ENCODE results near the gene EMSY. TPM values are rescaled to one million over a fixed set of nuclear protein-coding genes. Genes with fewer than 3 reads are reported as not detected.

The EMSY gene
- total RNA-seq, 6 experiments from 2014 or later = 12.3 to 17.5 (median 15.2) TPM

DNA sequence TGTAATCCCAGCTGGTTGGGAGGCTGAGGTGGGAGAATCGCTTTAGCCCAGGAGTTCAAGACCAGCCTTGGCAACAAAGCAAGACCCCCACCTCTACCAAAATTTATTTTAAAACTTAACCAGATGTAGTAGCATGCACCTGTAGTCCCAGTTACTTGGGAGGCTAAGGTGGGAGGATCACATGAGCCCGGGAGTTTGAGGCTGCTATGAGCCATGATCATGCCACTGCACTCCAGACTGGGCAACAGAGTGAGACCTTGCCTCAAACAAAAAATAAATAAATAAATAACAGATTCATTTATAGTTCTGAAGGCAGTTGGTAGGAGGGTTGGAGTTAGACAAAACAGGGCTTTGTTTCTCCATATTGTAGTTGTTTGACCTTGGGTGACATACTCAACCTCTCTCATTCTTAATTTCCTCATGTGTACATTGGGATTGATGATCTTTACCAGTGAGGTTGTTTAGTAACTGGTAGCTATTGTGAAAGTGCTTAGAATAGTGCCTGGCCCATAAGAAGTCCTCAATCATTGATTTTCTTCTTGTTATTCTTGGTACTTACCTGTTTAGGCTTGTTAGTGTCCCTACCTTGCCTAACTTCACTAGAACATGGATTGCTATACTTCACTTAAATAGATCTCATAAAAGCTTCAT is 79.1 kb downstream of the EMSY start:
- Mint-ChIP-seq H3K4me3 (no peak overlapping the region), H3K4me1 (ENCODE audit: low read depth) (peaks cover 46% of the 10 kb centered on the region), H3K27me3 (ENCODE audit: insufficient read depth) (no peaks in the 10 kb centered on the region), H3K27ac (no peak overlapping the region), H3K9me3 (no peaks in the 10 kb centered on the region), H3K36me3 (ENCODE audit: low read depth) (peaks cover 30% of the 10 kb centered on the region)
- no peak for DNase-seq
- TF ChIP-seq, protein P1, sequence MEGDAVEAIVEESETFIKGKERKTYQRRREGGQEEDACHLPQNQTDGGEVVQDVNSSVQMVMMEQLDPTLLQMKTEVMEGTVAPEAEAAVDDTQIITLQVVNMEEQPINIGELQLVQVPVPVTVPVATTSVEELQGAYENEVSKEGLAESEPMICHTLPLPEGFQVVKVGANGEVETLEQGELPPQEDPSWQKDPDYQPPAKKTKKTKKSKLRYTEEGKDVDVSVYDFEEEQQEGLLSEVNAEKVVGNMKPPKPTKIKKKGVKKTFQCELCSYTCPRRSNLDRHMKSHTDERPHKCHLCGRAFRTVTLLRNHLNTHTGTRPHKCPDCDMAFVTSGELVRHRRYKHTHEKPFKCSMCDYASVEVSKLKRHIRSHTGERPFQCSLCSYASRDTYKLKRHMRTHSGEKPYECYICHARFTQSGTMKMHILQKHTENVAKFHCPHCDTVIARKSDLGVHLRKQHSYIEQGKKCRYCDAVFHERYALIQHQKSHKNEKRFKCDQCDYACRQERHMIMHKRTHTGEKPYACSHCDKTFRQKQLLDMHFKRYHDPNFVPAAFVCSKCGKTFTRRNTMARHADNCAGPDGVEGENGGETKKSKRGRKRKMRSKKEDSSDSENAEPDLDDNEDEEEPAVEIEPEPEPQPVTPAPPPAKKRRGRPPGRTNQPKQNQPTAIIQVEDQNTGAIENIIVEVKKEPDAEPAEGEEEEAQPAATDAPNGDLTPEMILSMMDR (IDR thresholded peaks at IDR 0.05) = no peak

DNA sequence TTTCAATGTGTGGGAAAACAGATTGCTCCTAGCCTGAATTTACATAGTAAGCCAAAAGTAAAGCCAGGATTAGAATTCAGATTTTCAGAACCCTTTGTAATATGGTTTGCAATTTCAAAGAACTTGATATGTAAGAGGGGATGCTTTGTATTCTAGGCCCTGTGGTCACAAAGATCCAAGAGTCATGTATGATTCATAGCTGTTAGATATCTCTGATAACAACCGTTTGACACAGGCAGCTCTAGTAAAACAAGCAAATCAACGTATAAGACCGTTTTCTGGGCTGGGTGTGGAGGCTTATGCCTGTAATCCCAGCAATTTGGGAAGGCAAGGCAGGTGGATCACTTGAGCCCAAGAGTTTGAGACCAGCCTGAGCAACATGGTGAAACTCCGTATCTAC is 79.6 kb downstream of the EMSY start:
- peak; percentile 37 for DNase-seq
- Mint-ChIP-seq H3K4me3 (peak overlapping the region; percentile 62), H3K4me1 (ENCODE audit: low read depth) (peaks cover 40% of the 10 kb centered on the region), H3K27me3 (ENCODE audit: insufficient read depth) (no peaks in the 10 kb centered on the region), H3K27ac (peak overlapping the region; percentile 71), H3K36me3 (ENCODE audit: low read depth) (peaks cover 35% of the 10 kb centered on the region), H3K9me3 (no peaks in the 10 kb centered on the region)
- TF ChIP-seq, protein P1 (IDR thresholded peaks at IDR 0.05) = no peak

DNA sequence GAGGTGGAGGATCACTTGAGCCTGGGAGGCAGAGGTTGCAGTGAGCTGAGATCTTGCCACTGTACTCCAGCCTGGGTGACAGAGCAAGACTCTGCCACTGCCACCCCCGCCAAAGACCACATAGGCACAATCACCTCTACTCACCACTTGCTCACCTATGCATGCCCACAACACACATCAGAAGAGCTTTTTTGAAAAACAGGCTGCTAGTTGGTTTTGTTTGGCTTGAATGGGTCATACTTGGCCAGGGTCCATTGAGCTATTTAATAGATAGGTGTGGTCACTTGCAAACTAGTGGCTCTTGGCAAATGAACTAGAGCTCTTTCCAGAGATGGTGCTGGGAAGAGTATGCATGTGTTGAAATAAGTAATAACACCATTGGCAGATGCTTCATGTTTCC is 80.1 kb downstream of the EMSY start:
- Mint-ChIP-seq H3K27ac (peak overlapping the region; percentile 71), H3K4me1 (ENCODE audit: low read depth) (peaks cover 36% of the 10 kb centered on the region), H3K9me3 (no peaks in the 10 kb centered on the region), H3K27me3 (ENCODE audit: insufficient read depth) (no peaks in the 10 kb centered on the region), H3K4me3 (peak overlapping the region; percentile 62), H3K36me3 (ENCODE audit: low read depth) (peaks cover 35% of the 10 kb centered on the region)
- TF ChIP-seq, protein P1 (IDR thresholded peaks at IDR 0.05) = no peak
- peak; percentile 55 for DNase-seq

DNA sequence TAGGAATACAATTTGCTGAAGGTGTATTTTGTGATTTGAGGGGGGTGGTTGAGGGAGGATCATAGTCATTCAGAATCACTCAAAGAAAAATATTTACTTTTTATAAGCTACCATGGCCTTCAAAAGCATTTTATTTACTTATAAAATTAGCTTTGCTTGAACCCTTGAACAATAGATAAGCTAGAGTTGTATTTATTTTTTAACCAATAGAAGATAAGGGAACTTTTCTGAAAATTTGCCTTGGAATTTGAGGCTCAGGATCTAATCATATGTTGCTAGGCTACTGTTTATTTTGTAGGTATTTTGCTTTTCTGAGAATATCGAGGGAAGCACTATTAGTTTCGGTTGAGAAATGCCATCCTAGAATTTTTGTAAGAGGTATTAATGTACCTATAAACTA is 82.1 kb downstream of the EMSY start:
- TF ChIP-seq, protein P1 (IDR thresholded peaks at IDR 0.05) = no peak

DNA sequence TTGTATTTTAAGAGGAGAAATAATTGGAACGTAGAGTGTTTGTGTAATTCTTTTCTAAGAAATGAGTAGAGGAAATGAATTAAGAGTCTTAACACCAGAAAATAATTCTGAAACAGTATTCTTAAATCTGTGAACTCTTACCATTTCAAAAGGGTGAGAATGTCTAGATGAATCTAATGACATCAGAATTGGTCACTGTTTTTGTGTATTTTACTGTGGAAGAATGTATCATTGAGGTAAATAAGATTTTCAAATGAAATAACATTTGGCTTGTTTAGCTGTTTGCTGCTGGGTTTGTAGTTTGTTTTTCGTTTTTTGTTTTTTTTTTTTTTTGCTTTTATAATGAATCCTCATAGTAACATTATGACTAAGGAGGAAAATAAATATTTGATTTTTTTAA is 97.6 kb downstream of the EMSY start:
- Mint-ChIP-seq H3K27me3 (ENCODE audit: insufficient read depth) (peaks cover 2% of the 10 kb centered on the region; the same call in 1 of the 2 replicates), H3K4me3 (0 out of 2 replicates have a peak overlapping the region, but pooled peaks have one; percentile 0), H3K36me3 (ENCODE audit: low read depth) (peaks cover 40% of the 10 kb centered on the region), H3K27ac (peak overlapping the region; percentile 54), H3K9me3 (no peaks in the 10 kb centered on the region), H3K4me1 (ENCODE audit: low read depth) (peaks cover 23% of the 10 kb centered on the region)
- TF ChIP-seq, protein P1 (IDR thresholded peaks at IDR 0.05) = no peak
- no peak for DNase-seq

More for the DNA sequence above, 82.1 kb downstream of the EMSY start:
- H3K27ac Mint-ChIP-seq = no peak overlapping the region
- no peak for DNase-seq
- H3K4me1 Mint-ChIP-seq (ENCODE audit: low read depth) = peaks cover 22% of the 10 kb centered on the region
- H3K9me3 Mint-ChIP-seq = no peaks in the 10 kb centered on the region
- H3K4me3 Mint-ChIP-seq = no peak overlapping the region
- peaks cover 29% of the 10 kb centered on the region for H3K36me3 Mint-ChIP-seq (ENCODE audit: low read depth)
- H3K27me3 Mint-ChIP-seq (ENCODE audit: insufficient read depth) = no peaks in the 10 kb centered on the region

All from HFFc6 (cell line).